H1 (cell line): ENCODE results near the gene SUGT1. TPM values are rescaled to one million over a fixed set of nuclear protein-coding genes. Genes with fewer than 3 reads are reported as not detected.

Source experiments
- CTCF ChIA-PET: fragments of 300-600 bp; sonication (Branson Sonifier 250); formaldehyde crosslinking; loops from one replicate; lab custom pipeline; 2021; ENCODE audit not compliant: partially characterized antibody; lab: Charles Lee
- POLR2A ChIA-PET: fragments of 300-600 bp; sonication (Branson Sonifier 250); formaldehyde crosslinking; loops from one replicate; lab custom pipeline; 2021; ENCODE audit warnings: inconsistent platforms; ENCODE audit not compliant: partially characterized antibody; lab: Charles Lee
- DNase-seq, 2 experiments: peaks; one replicate each; pipeline versions ENCODE4 v3.0.0 to v3.0.0-alpha.2; 2010 to 2022; ENCODE audit warnings: low spot score in 2 of 2, low read depth in 1 of 2, mixed read lengths in 1 of 2
- FAIRE-seq: peaks from 2 replicates; lab custom pipeline; 2011; peaks lifted over from hg19 to GRCh38; lab: Jason Lieb, UNC
- H2AFZ ChIP-seq: 2 replicates; pipeline ENCODE4 v1.8.1; 2012; ENCODE audit warnings: low read length, inconsistent platforms
- H2AK5ac ChIP-seq: 2 replicates; pipeline ENCODE4 v1.6.1; 2013; ENCODE audit warnings: low read depth, low read length
- H2BK120ac ChIP-seq: replicated peaks from 2 replicates; pipeline ENCODE3; 2013; ENCODE audit warnings: low read depth, low read length, inconsistent platforms
- H2BK12ac ChIP-seq: 2 replicates; pipeline ENCODE4 v1.6.1; 2013; ENCODE audit warnings: low read depth, low read length
- H2BK15ac ChIP-seq: 2 replicates; pipeline ENCODE4 v1.6.1; 2013; ENCODE audit warnings: low read length
- H2BK20ac ChIP-seq: 2 replicates; pipeline ENCODE4 v1.6.1; 2013; ENCODE audit warnings: low read length
- H2BK5ac ChIP-seq: 2 replicates; pipeline ENCODE4 v1.6.1; 2013; ENCODE audit warnings: low read depth, low read length
- H3K14ac ChIP-seq: 2 replicates; pipeline ENCODE4 v1.6.1; 2013; ENCODE audit warnings: inconsistent platforms; ENCODE audit not compliant: insufficient read length
- H3K18ac ChIP-seq: 2 replicates; pipeline ENCODE4 v1.6.1; 2013; ENCODE audit warnings: low read length; ENCODE audit errors: extremely low read depth
- H3K23ac ChIP-seq: 2 replicates; pipeline ENCODE4 v1.6.1; 2013; ENCODE audit warnings: inconsistent platforms; ENCODE audit not compliant: insufficient read length
- H3K23me2 ChIP-seq: 2 replicates; pipeline ENCODE4 v1.6.1; 2013; ENCODE audit warnings: low read depth, low read length
- H3K27ac ChIP-seq: 2 replicates; pipeline ENCODE4 v1.6.1; 2011; ENCODE audit warnings: low read depth, low read length, inconsistent platforms
- H3K27me3 ChIP-seq, 4 experiments: replicated peaks in 1 of 4; 1 replicate in 1 of 4; 2 replicates in 3 of 4; pipeline versions ENCODE4 v1.6.1 to v1.8.1; 2011 to 2013; ENCODE audit warnings: low read length in 3 of 4, mild to moderate bottlenecking in 3 of 4, inconsistent platforms in 2 of 4, mixed read lengths in 2 of 4, moderate library complexity in 1 of 4; ENCODE audit not compliant: control insufficient read depth in 3 of 4, insufficient read depth in 3 of 4; ENCODE audit errors: extremely low read depth in 1 of 4
- H3K36me3 ChIP-seq, 4 experiments: 2 replicates each; pipeline versions ENCODE4 v1.6.1 to v1.8.1; 2011 to 2013; ENCODE audit warnings: mild to moderate bottlenecking in 4 of 4, low read length in 3 of 4, moderate library complexity in 2 of 4, control low read depth in 1 of 4, inconsistent platforms in 1 of 4; ENCODE audit not compliant: insufficient read depth in 4 of 4, control insufficient read depth in 2 of 4
- H3K4ac ChIP-seq: replicated peaks from 2 replicates; pipeline ENCODE3; 2013; ENCODE audit warnings: low read length, low read depth, mixed read lengths, inconsistent platforms; ENCODE audit not compliant: insufficient read length
- H3K4me1 ChIP-seq, 4 experiments: replicated peaks in 1 of 4; 1 replicate in 1 of 4; 2 replicates in 3 of 4; pipeline versions ENCODE4 v1.6.1 to v1.8.1; 2011 to 2013; ENCODE audit warnings: low read length in 3 of 4, inconsistent platforms in 2 of 4, mixed read lengths in 1 of 4; ENCODE audit not compliant: insufficient read depth in 4 of 4, control insufficient read depth in 3 of 4
- H3K4me2 ChIP-seq, 2 experiments: 2 replicates each; pipeline versions ENCODE4 v1.6.1 to v1.8.1; 2011 to 2013; ENCODE audit warnings: low read depth in 2 of 2, low read length in 2 of 2, control low read depth in 1 of 2, inconsistent platforms in 1 of 2, mild to moderate bottlenecking in 1 of 2; ENCODE audit not compliant: insufficient read depth in 1 of 2
- H3K4me3 ChIP-seq, 4 experiments: fragments of 200-600, 300-600 bp in 1 of 4; sonication (generic), shearing (Covaris generic), sonication (Bioruptor Twin) in 1 of 4; 2 replicates each; pipeline versions ENCODE4 v1.5.1 to v1.8.1; 2011 to 2016; ENCODE audit warnings: low read length in 4 of 4, low read depth in 3 of 4, control low read depth in 2 of 4, inconsistent platforms in 2 of 4, mild to moderate bottlenecking in 2 of 4, mixed read lengths in 1 of 4, moderate library complexity in 1 of 4; ENCODE audit not compliant: insufficient read depth in 2 of 4; ENCODE audit errors: extremely low read depth in 1 of 4
- H3K56ac ChIP-seq: replicated peaks from 2 replicates; pipeline ENCODE3; 2013; ENCODE audit warnings: low read depth, mild to moderate bottlenecking, mixed read lengths, low read length, inconsistent platforms; ENCODE audit not compliant: insufficient read length
- H3K79me1 ChIP-seq: 2 replicates; pipeline ENCODE4 v1.6.1; 2013; ENCODE audit warnings: low read depth, low read length, control low read depth
- H3K79me2 ChIP-seq, 2 experiments: 2 replicates each; pipeline versions ENCODE4 v1.6.1 to v1.8.1; 2012 to 2013; ENCODE audit warnings: low read length in 2 of 2, mild to moderate bottlenecking in 2 of 2, inconsistent platforms in 1 of 2; ENCODE audit not compliant: insufficient read depth in 2 of 2, control insufficient read depth in 1 of 2
- H3K9ac ChIP-seq, 4 experiments: replicated peaks in 1 of 4; 1 replicate in 1 of 4; 2 replicates in 3 of 4; pipeline versions ENCODE4 v1.6.1 to v1.8.1; 2011 to 2013; ENCODE audit warnings: low read depth in 3 of 4, low read length in 3 of 4, control low read depth in 2 of 4, mild to moderate bottlenecking in 2 of 4, moderate library complexity in 2 of 4, inconsistent platforms in 1 of 4; ENCODE audit errors: extremely low read depth in 1 of 4
- H3K9me3 ChIP-seq, 2 experiments: 2 replicates each; pipeline versions ENCODE4 v1.6.1 to v1.8.1; 2012 to 2013; ENCODE audit warnings: mild to moderate bottlenecking in 2 of 2, moderate library complexity in 2 of 2, control low read depth in 1 of 2, inconsistent platforms in 1 of 2, low read depth in 1 of 2, low read length in 1 of 2, mixed read lengths in 1 of 2; ENCODE audit not compliant: insufficient read depth in 2 of 2
- H4K20me1 ChIP-seq, 2 experiments: replicated peaks in 1 of 2; 2 replicates each; pipeline versions ENCODE3 to v1.8.1; 2011 to 2013; ENCODE audit warnings: inconsistent platforms in 2 of 2, low read length in 2 of 2, mild to moderate bottlenecking in 1 of 2; ENCODE audit not compliant: insufficient read depth in 2 of 2, control insufficient read depth in 1 of 2
- H4K5ac ChIP-seq: 2 replicates; pipeline ENCODE4 v1.6.1; 2013; ENCODE audit warnings: low read length, low read depth, mixed read lengths, inconsistent platforms; ENCODE audit not compliant: insufficient read length
- H4K8ac ChIP-seq: 2 replicates; pipeline ENCODE4 v1.8.0; 2013; ENCODE audit warnings: mild to moderate bottlenecking, moderate library complexity, low read length, inconsistent platforms; ENCODE audit not compliant: insufficient read depth; ENCODE audit errors: extremely low read depth
- H4K91ac ChIP-seq: replicated peaks from 2 replicates; pipeline ENCODE3; 2013; ENCODE audit warnings: low read length, mixed read lengths, inconsistent platforms; ENCODE audit not compliant: insufficient read length
- RNF2 ChIP-seq: fragments of 200-900, 300-1000 bp; sonication (generic); IDR thresholded peaks from 2 replicates; pipeline ENCODE4 v1.7.1; 2016; ENCODE audit warnings: borderline replicate concordance, low read depth, mild to moderate bottlenecking, antibody characterized with exemption, low read length; ENCODE audit not compliant: poor library complexity, severe bottlenecking; ENCODE audit errors: missing control alignments
- SIN3A ChIP-seq, 2 experiments: IDR thresholded peaks in 1 of 2; conservative IDR thresholded peaks in 1 of 2; 2 replicates each; pipeline ENCODE4 v1.6.1; 2011 to 2012; ENCODE audit warnings: low read length in 2 of 2, improper control_type of control experiment in 1 of 2, low read depth in 1 of 2, mild to moderate bottlenecking in 1 of 2
- TAF7 ChIP-seq: optimal IDR thresholded peaks from 2 replicates; pipeline ENCODE3; 2011; ENCODE audit warnings: low read depth, mild to moderate bottlenecking, inconsistent platforms, low read length, moderate library complexity, borderline replicate concordance
- polyA plus RNA-seq, 7 experiments: library from polyadenylated mRNA; depleted of rRNA in 3 of 7; stranded (reverse) in 5 of 7; unstranded in 2 of 7; fragments of >200 nt in 5 of 7; fragments of 200-250 nt in 2 of 7; gene quantifications; 1 replicate in 5 of 7; 2 replicates in 1 of 7; 4 replicates in 1 of 7; pipeline versions ENCODE4 v1.2.1 to v1.2.3, GENCODE V29; 2011 to 2013; ENCODE audit warnings: missing spikeins in 2 of 7, mixed read lengths in 2 of 7
- total RNA-seq: library from RNA; stranded (reverse); fragmentation: NEBNext Ultra II Directional; extraction: Animal tissue kit (Norgen Biotek cat#: 25700); gene quantifications from 2 replicates; pipeline ENCODE4 v1.2.1, GENCODE V29; 2021

Gene SUGT1
- total and polyA plus RNA-seq, 2 of the 8 experiments (the other 6 are each of a cell fraction or from before 2014, with no cell fraction given) = 21.0 to 99.4 TPM

DNA sequence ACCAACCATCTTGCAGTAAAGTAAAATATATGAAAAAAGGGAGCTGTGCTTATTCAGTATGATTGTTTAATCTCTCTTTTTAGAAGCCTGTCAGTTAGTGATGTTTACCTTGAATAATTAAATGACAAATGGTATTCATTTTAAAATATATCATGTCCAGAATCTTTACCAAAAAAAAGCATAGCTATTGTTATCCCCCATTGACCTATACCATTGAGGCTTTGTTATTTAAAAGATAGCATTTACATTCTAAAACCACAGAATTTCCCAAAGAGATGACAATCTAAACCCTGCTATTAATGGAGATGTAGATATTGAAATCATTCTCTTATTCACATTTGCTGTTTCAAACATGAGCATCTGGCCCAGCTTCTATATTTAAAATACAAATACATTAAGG is 84.8 kb downstream of the SUGT1 start:
- Histone ChIP-seq H3K23me2 (peaks cover 13% of the 10 kb centered on the region; the same call in 1 of the 2 replicates), H3K56ac (no peak overlapping the region), H3K4ac (no peak overlapping the region), H4K8ac (no peak overlapping the region), H3K9me3 (no peaks in the 10 kb centered on the region), H3K23ac (no peak overlapping the region), H3K4me1 (peaks cover 3 to 20% (median 18%) of the 10 kb centered on the region in 4 experiments), H3K27ac (no peak overlapping the region), H3K36me3 (peaks cover 0 to 21% (median 10%) of the 10 kb centered on the region in 4 experiments; a peak in 5 of 8 replicates), H4K20me1 (no peaks in the 10 kb centered on the region), H2BK5ac (no peak overlapping the region), H2BK120ac (no peak overlapping the region), H2BK20ac (no peak overlapping the region), H3K18ac (no peak overlapping the region), H4K5ac (peak overlapping the region; percentile 70), H3K4me2 (peak overlapping the region; percentile 81 to 93), H3K79me1 (no peaks in the 10 kb centered on the region), H3K27me3 (no peaks in the 10 kb centered on the region), H2AK5ac (no peak overlapping the region), H2BK15ac (no peak overlapping the region), H3K9ac (no peak overlapping the region), H4K91ac (no peak overlapping the region), H3K79me2 (peaks cover 0 to 8% of the 10 kb centered on the region in 2 experiments; a peak in 1 of 4 replicates), H2BK12ac (no peak overlapping the region), H3K14ac (no peak overlapping the region), H2AFZ (no peak overlapping the region), H3K4me3 (peak overlapping the region in 2 of 4 experiments; percentile 18 to 76; a peak in 3 of 8 replicates)
- CTCF ChIA-PET = interaction anchor here (0.6 to 4.0 kb wide), 17 partner anchors 10 to 120 kb away, joined by 3 to 28 read pairs (median 5); partner anchors contain the start of gene SUGT1
- POLR2A ChIA-PET = interaction anchor here (0.5 to 4.4 kb wide), 16 partner anchors 9 to 144 kb away, joined by 3 to 25 read pairs (median 4); partner anchors contain the start of gene SUGT1
- DNase-seq (no peak), FAIRE-seq (no peak)
- no peak for TF ChIP-seq RNF2
- TF ChIP-seq TAF7 = no peak
- no peak for TF ChIP-seq SIN3A (conservative IDR thresholded peaks at IDR 0.05 in 1 of 2, IDR thresholded peaks at IDR 0.05 in 1 of 2; ENCODE audit: low read depth in 1 of 2, low read length in 2 of 2)
